Upper lobe of right lung (tissue), 1 donor: ENCODE data around the gene ZNF101. TPM values are rescaled to one million over a fixed set of nuclear protein-coding genes. Genes with fewer than 3 reads are reported as not detected.
"Not testable (repeated sequence)": the region's sequence is repeated elsewhere in the genome, so short reads cannot be mapped to it uniquely, and the experiment has no call there.

Experiments used
- ATAC-seq: fragments of 200-7000 bp; cut with Tn5 transposase; one replicate; pipeline ENCODE4 v1.9.1; 2020; ENCODE audit warnings: mild to moderate bottlenecking, moderate library complexity
- DNase-seq: peaks from one replicate; pipeline ENCODE4 v3.0.0-alpha.2; 2020
- H3K27ac ChIP-seq: fragments of 200-600 bp; one replicate; pipeline ENCODE4 v1.8.0; 2022
- H3K27me3 ChIP-seq: fragments of 200-600 bp; one replicate; pipeline ENCODE4 v1.8.0; 2022; ENCODE audit warnings: mild to moderate bottlenecking
- H3K36me3 ChIP-seq: fragments of 200-600 bp; one replicate; pipeline ENCODE4 v1.8.0; 2022
- H3K4me1 ChIP-seq: fragments of 200-600 bp; one replicate; pipeline ENCODE4 v1.8.0; 2022
- H3K4me3 ChIP-seq: fragments of 200-600 bp; one replicate; pipeline ENCODE4 v1.8.0; 2022; ENCODE audit warnings: mild to moderate bottlenecking
- H3K9me3 ChIP-seq: fragments of 200-600 bp; one replicate; pipeline ENCODE4 v1.8.0; 2022
- CTCF ChIP-seq: fragments of 200-600 bp; IDR thresholded peaks from one replicate; pipeline ENCODE4 v1.8.0; 2022; ENCODE audit warnings: antibody characterized with exemption
- intact Hi-C: fragments of 100-400 bp; cut with DNase I; formaldehyde crosslinking; loops from one replicate; pipeline ENCODE4 v1.11.0; 2022
- total RNA-seq: library from RNA; stranded (reverse); fragmentation: NEBNext Ultra II Directional; extraction: Animal tissue kit (Norgen Biotek cat#: 25700); gene quantifications from one replicate; pipeline ENCODE4 v1.2.1, GENCODE V29; 2021
- donor health status: DM: no; HTN: yes; CAD: no; lungs with severe emphysema.

The ZNF101 gene
- total RNA-seq, 1 donor from 2014 or later = 11.1 TPM

GRCh38 chr19:19670070-19670551 is 1.5 kb downstream of the ZNF101 start:
- Histone ChIP-seq H3K4me1 (peaks cover 10% of the 10 kb centered on the region), H3K36me3 (no peaks in the 10 kb centered on the region), H3K9me3 (no peaks in the 10 kb centered on the region), H3K4me3 (peak overlapping the region; percentile 96), H3K27ac (no peak overlapping the region), H3K27me3 (no peaks in the 10 kb centered on the region)
- intact Hi-C loops = no loop called here
- ATAC-seq (no peak), DNase-seq (no peak)
- TF ChIP-seq CTCF = no peak

- no peak for TF ChIP-seq CTCF
- intact Hi-C loops = no loop called here
- DNase-seq (no peak), ATAC-seq (no peak)
- H3K4me1 ChIP-seq = peaks cover 10% of the 10 kb centered on the region
- no peaks in the 10 kb centered on the region for H3K9me3 ChIP-seq
- H3K27ac ChIP-seq = no peak overlapping the region
- no peak overlapping the region for H3K4me3 ChIP-seq
- no peaks in the 10 kb centered on the region for H3K27me3 ChIP-seq
- H3K36me3 ChIP-seq = peaks cover 4% of the 10 kb centered on the region
Measured at GRCh38 chr19:19672816-19673215, 4.2 kb downstream of the ZNF101 start.

DNA sequence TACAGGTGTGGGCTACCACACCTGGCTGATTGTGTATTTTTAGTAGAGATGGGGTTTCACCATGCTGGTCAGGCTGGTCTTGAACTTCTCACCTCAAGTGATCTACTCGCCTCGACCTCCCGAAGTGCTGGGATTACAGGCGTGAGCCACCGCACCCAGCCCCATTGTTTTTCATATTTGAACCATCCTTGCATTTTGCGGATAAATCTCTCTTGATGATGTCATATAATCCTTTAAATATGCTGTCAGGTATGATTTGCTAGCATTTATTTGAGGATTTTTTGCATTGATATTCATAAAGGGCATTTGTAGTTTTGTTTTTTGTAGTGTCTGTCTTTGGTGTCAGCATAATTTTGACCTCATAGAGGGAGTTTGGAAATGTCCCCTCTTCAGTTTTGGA is 5.7 kb downstream of the ZNF101 start:
- intact Hi-C loops = no loop called here
- no peak for TF ChIP-seq CTCF
- no peak overlapping the region for H3K27ac ChIP-seq
- ATAC-seq (no peak), DNase-seq (no peak)
- no peak overlapping the region for H3K4me3 ChIP-seq
- H3K9me3 ChIP-seq = no peaks in the 10 kb centered on the region
- peaks cover 10% of the 10 kb centered on the region for H3K4me1 ChIP-seq
- H3K27me3 ChIP-seq = no peaks in the 10 kb centered on the region
- H3K36me3 ChIP-seq = peaks cover 19% of the 10 kb centered on the region

DNA sequence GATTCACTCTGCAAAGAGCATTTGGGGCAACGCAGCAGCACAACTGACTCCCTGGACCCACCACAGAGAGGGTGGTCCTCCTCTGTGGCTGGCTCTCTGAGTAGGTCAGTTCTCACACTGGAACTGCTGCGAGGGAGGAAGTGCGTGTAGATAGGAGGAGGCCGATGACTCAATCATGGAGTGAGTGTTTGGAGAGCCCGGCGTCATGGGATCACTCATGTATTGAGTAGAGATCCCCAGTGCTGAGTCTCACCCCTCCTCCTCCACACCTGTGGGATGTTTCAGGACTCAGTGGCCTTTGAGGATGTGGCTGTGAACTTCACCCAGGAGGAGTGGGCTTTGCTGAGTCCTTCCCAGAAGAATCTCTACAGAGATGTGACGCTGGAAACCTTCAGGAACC is 8.9 kb downstream of the ZNF101 start:
- no peak overlapping the region for H3K4me3 ChIP-seq
- peaks cover 31% of the 10 kb centered on the region for H3K36me3 ChIP-seq
- H3K4me1 ChIP-seq = no peaks in the 10 kb centered on the region
- H3K27ac ChIP-seq = no peak overlapping the region
- TF ChIP-seq CTCF = no peak
- no peak for DNase-seq
- H3K27me3 ChIP-seq = no peaks in the 10 kb centered on the region
- no peak for ATAC-seq
- H3K9me3 ChIP-seq = no peaks in the 10 kb centered on the region
- intact Hi-C loops = no loop called here

- Histone ChIP-seq H3K36me3 (peaks cover 31% of the 10 kb centered on the region), H3K27me3 (no peaks in the 10 kb centered on the region), H3K9me3 (no peaks in the 10 kb centered on the region), H3K27ac (no peak overlapping the region), H3K4me1 (no peaks in the 10 kb centered on the region), H3K4me3 (no peak overlapping the region)
- TF ChIP-seq CTCF = no peak
- intact Hi-C loops = no loop called here
- DNase-seq (no peak), ATAC-seq (no peak)
Measured at GRCh38 chr19:19679176-19680073, 10.8 kb downstream of the ZNF101 start.

DNA sequence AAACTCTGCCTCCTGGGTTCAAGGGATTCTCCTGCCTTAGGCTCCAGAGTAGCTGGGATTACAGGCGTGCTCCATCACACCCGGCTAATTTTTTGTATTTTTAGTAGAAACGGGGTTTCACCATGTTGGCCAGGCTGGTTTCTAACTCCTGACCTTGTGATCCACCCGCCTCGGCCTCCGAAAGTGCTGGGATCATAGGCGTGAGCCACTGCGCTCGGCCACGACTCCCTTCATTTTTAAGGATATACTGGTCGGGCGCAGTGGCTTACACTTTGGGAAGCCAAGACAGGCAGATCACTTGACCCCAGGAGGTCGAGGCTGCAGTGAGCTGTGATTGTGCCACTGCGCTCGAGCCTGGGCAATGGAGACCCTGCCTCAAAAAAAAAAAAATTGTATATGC is 17.5 kb downstream of the ZNF101 start:
- H3K27ac ChIP-seq, ATAC-seq, intact Hi-C loops, H3K36me3 ChIP-seq, DNase-seq, H3K27me3 ChIP-seq, H3K4me1 ChIP-seq, H3K4me3 ChIP-seq: not testable (repeated sequence)
- H3K9me3 ChIP-seq = peaks cover 14% of the 10 kb centered on the region
